Endothelial cell (in vitro differentiated cells): ENCODE data around the gene TENT5C. TPM values are rescaled to one million over a fixed set of nuclear protein-coding genes. Genes with fewer than 3 reads are reported as not detected.

Source experiments
- DNase-seq: peaks from one replicate; pipeline ENCODE4 v3.0.0; 2021; ENCODE audit warnings: low spot score
- H3K27ac Mint-ChIP-seq: one replicate; pipeline ENCODE4 v1.8.0; 2021; ENCODE audit warnings: mixed read lengths, inconsistent platforms; ENCODE audit not compliant: unreplicated experiment
- H3K27me3 Mint-ChIP-seq: one replicate; pipeline ENCODE4 v1.8.0; 2021; ENCODE audit warnings: mild to moderate bottlenecking, moderate library complexity, mixed read lengths, inconsistent platforms; ENCODE audit not compliant: unreplicated experiment
- H3K36me3 Mint-ChIP-seq: one replicate; pipeline ENCODE4 v1.8.0; 2021; ENCODE audit warnings: mild to moderate bottlenecking, low read depth, mixed read lengths, inconsistent platforms; ENCODE audit not compliant: unreplicated experiment
- H3K4me1 Mint-ChIP-seq: one replicate; pipeline ENCODE4 v1.8.0; 2021; ENCODE audit warnings: mild to moderate bottlenecking, mixed read lengths, inconsistent platforms; ENCODE audit not compliant: unreplicated experiment
- H3K4me3 Mint-ChIP-seq: one replicate; pipeline ENCODE4 v1.8.0; 2021; ENCODE audit warnings: mild to moderate bottlenecking, mixed read lengths, inconsistent platforms; ENCODE audit not compliant: unreplicated experiment
- H3K9me3 Mint-ChIP-seq: one replicate; pipeline ENCODE4 v1.8.0; 2021; ENCODE audit warnings: mixed read lengths, inconsistent platforms; ENCODE audit not compliant: unreplicated experiment
- total RNA-seq: library from RNA; stranded (reverse); fragmentation: NEBNext Ultra II Directional; extraction: Animal tissue kit (Norgen Biotek cat#: 25700); gene quantifications from one replicate; pipeline ENCODE4 v1.2.1, GENCODE V29; 2021; ENCODE audit not compliant: unreplicated experiment
- TF ChIP-seq, protein P1 (sequence below): fragments of 200-600 bp; sonication (generic); IDR thresholded peaks from one replicate; pipeline ENCODE4 v1.5.0; 2021; ENCODE audit warnings: antibody characterized with exemption; ENCODE audit not compliant: unreplicated experiment

Gene TENT5C
- total RNA-seq, 1 donor from 2014 or later, result 0.05 TPM

DNA sequence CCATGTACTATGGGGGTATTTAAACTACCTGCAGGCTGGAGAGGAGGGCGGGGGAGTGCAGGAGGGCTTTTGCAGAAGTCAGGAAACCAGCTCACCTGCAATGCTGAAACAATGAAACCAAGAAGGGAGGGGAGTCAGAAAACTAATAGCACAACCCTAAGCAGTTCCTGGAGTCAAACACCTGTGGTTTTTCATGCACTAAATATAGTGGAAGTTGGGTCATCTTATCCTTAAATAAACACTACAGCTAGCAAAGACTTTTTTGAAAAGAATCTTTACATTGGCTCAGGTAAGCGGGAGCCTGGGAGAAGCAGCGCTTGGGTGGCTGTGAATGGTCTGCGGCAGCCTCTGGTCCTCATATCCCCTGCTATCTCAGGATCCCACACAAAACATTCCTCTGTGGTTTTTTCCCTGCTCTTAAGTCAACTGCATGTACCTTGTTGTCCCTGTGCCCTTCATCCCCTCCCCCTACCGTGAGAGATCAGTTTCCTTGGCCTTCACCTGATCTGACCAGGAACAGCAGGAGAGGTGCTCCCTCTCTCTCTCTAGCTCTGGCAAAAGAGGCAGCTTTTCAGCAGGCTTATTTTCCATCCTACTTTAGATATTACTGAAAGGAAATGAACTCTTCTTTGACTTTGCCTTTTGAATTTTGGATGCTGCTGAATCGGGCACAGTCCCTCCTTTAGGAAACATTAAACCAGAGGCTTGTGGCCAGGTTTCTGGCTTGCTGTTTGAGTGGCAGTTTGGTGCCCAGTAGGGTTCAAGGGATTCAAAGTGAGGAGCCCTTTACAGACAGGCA, 26.6 kb downstream of the TENT5C start:
- H3K27me3 Mint-ChIP-seq, result peaks cover 2% of the 10 kb centered on the region
- H3K4me1 Mint-ChIP-seq, result peaks cover 5% of the 10 kb centered on the region
- no peak overlapping the region for H3K4me3 Mint-ChIP-seq
- no peak for DNase-seq
- H3K27ac Mint-ChIP-seq, result no peak overlapping the region
- H3K36me3 Mint-ChIP-seq, result no peaks in the 10 kb centered on the region
- no peaks in the 10 kb centered on the region for H3K9me3 Mint-ChIP-seq
- TF ChIP-seq, protein P1, sequence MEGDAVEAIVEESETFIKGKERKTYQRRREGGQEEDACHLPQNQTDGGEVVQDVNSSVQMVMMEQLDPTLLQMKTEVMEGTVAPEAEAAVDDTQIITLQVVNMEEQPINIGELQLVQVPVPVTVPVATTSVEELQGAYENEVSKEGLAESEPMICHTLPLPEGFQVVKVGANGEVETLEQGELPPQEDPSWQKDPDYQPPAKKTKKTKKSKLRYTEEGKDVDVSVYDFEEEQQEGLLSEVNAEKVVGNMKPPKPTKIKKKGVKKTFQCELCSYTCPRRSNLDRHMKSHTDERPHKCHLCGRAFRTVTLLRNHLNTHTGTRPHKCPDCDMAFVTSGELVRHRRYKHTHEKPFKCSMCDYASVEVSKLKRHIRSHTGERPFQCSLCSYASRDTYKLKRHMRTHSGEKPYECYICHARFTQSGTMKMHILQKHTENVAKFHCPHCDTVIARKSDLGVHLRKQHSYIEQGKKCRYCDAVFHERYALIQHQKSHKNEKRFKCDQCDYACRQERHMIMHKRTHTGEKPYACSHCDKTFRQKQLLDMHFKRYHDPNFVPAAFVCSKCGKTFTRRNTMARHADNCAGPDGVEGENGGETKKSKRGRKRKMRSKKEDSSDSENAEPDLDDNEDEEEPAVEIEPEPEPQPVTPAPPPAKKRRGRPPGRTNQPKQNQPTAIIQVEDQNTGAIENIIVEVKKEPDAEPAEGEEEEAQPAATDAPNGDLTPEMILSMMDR, result no peak

DNA sequence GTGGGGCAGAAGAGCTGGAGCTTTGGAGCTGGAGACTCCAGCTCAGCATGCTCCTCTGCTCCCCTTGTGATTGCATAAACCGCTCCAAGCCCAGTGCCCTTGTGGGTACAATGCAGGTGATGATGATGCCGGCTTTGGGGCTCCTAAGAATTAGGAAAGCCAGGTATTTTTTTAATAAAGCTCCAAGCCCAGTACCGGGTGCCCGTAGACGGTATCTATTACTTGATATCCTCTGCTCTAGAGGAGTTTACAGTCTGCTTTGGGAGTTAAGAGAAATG, 27.2 kb downstream of the TENT5C start:
- Mint-ChIP-seq H3K9me3 (no peaks in the 10 kb centered on the region), H3K4me1 (peaks cover 5% of the 10 kb centered on the region), H3K36me3 (no peaks in the 10 kb centered on the region), H3K4me3 (no peak overlapping the region), H3K27ac (no peak overlapping the region), H3K27me3 (peaks cover 2% of the 10 kb centered on the region)
- DNase-seq, result no peak
- TF ChIP-seq, protein P1, result no peak

DNA sequence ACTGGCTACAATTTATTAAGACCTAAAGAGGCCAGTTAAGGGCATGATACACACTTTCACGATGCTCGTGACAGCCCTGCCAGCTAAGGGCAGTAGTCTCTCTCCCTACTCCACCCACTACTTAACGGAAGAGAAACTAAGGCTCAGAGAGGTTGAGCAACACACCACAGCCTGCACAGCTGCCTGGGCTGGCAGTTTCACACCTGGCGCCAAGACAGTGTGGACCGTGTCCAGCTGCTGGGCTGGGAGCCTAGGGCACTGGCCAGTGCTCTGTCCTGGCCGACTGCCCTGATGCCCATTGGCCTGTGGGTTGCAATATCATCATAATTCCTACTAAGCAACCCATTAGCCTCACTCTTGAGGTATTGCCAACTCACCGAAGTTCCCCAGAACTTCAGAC, 27.6 kb downstream of the TENT5C start:
- Mint-ChIP-seq H3K9me3 (no peaks in the 10 kb centered on the region), H3K27ac (no peak overlapping the region), H3K4me1 (peaks cover 5% of the 10 kb centered on the region), H3K27me3 (peaks cover 2% of the 10 kb centered on the region), H3K36me3 (no peaks in the 10 kb centered on the region), H3K4me3 (no peak overlapping the region)
- DNase-seq, result no peak
- TF ChIP-seq, protein P1, result no peak

DNA sequence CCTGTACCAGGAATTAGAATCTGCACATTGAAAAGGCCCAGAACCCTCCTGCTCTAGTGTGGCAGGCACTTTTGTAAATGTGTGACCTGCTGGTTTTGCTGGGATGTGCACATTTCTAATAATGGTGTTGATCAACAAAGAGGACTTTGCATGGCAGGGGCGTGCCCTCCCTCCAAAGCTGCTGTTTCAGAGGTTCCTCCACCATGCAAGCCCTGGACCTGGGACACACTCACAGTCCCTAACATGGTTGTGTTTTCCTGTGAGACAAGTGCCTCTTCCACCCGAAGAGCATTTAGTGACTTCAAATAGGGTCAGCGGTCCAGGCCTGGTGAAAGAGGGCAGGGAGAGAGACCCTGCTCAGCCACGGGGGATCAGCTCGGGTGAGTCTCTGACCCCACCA, 28.1 kb downstream of the TENT5C start:
- Mint-ChIP-seq H3K4me3 (no peak overlapping the region), H3K27me3 (peaks cover 2% of the 10 kb centered on the region), H3K9me3 (no peaks in the 10 kb centered on the region), H3K27ac (no peak overlapping the region), H3K36me3 (no peaks in the 10 kb centered on the region), H3K4me1 (peaks cover 5% of the 10 kb centered on the region)
- DNase-seq, result no peak
- TF ChIP-seq, protein P1, result no peak

DNA sequence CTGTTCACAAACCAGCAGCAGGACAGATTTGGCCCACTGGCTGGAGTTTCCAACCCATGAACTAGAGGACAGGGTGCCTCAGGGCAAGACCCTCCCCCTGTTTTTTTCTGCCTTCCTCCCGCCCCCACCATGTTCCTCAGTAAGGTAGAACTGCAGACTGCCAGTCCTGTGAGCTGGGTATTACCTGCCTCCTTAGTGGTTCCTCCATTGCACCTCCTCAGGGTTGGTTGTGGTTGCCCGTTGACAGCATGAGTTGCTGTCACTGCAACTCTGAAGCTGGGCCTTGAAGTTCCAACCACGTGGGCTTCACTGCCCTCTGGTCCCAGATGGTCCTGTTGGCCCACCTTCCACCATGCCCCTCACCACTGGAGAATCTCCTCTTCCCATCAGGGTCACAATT, 28.8 kb downstream of the TENT5C start:
- no peak for DNase-seq
- peaks cover 5% of the 10 kb centered on the region for H3K4me1 Mint-ChIP-seq
- H3K27me3 Mint-ChIP-seq, result peaks cover 2% of the 10 kb centered on the region

More for the DNA sequence above, 28.8 kb downstream of the TENT5C start:
- no peak overlapping the region for H3K27ac Mint-ChIP-seq
- TF ChIP-seq, protein P1, result no peak
- H3K4me3 Mint-ChIP-seq, result no peak overlapping the region
- H3K36me3 Mint-ChIP-seq, result no peaks in the 10 kb centered on the region
- no peaks in the 10 kb centered on the region for H3K9me3 Mint-ChIP-seq
